Gastrocnemius medialis (tissue), 4 donors: ENCODE measurements around the gene DYNC2I2. TPM values are rescaled to one million over a fixed set of nuclear protein-coding genes. Genes with fewer than 3 reads are reported as not detected.

ENCODE experiments used
- ATAC-seq, 2 donors: fragments of 150-250 bp; one replicate each; pipeline ENCODE4 v1.9.1; 2016
- DNase-seq, 2 donors: peaks; one replicate each; pipeline ENCODE4 v3.0.0-alpha.2; 2019
- H3K27ac ChIP-seq, 4 donors: fragments of 200-600 bp; sonication (generic); 1 replicate in 1 of 4; 2 replicates in 3 of 4; pipeline ENCODE4 v1.5.1; 2016 to 2018; ENCODE audit warnings: mild to moderate bottlenecking in 2 of 4, moderate library complexity in 1 of 4
- H3K27me3 ChIP-seq, 3 donors: fragments of 200-600 bp; sonication (generic) in 2 of 3; 1 replicate in 1 of 3; 2 replicates in 2 of 3; pipeline versions ENCODE4 v1.5.1 to v1.6.0; 2016 to 2019; ENCODE audit warnings: mild to moderate bottlenecking in 1 of 3, moderate library complexity in 1 of 3
- H3K36me3 ChIP-seq, 2 donors: fragments of 200-600 bp; sonication (generic) in 1 of 2; one replicate each; pipeline ENCODE4 v1.5.1; 2017 to 2018
- H3K4me1 ChIP-seq, 2 donors: fragments of 200-600 bp; sonication (generic) in 1 of 2; one replicate each; pipeline ENCODE4 v1.5.1; 2016 to 2017; ENCODE audit warnings: mild to moderate bottlenecking in 2 of 2
- H3K4me3 ChIP-seq, 4 donors: fragments of 200-600 bp; sonication (generic) in 3 of 4; 1 replicate in 1 of 4; 2 replicates in 3 of 4; pipeline ENCODE4 v1.5.1; 2016 to 2019; ENCODE audit warnings: mild to moderate bottlenecking in 2 of 4
- H3K9me3 ChIP-seq, 3 donors: fragments of 200-600 bp; sonication (generic) in 2 of 3; 1 replicate in 1 of 3; 2 replicates in 2 of 3; pipeline ENCODE4 v1.5.1; 2016 to 2019
- POLR2A ChIP-seq, 2 donors: fragments of 450-650 bp; IDR thresholded peaks; one replicate each; pipeline ENCODE4 v1.6.1; 2017; ENCODE audit warnings: antibody characterized with exemption in 2 of 2, mild to moderate bottlenecking in 2 of 2, moderate library complexity in 2 of 2
- in situ Hi-C, 4 donors: fragments of 200-750 bp; cut with MboI; loops; one replicate each; pipeline versions ENCODE4 v1.15.0 to v1.8.0; 2017; ENCODE audit warnings: low sequenced_read_pairs in 4 of 4
- intact Hi-C: fragments of 100-400 bp; cut with DNase I; formaldehyde crosslinking; loops from one replicate; pipeline ENCODE4 v1.15.1; 2023; ENCODE audit warnings: low total_unique reads
- total RNA-seq, 4 donors: library from RNA; depleted of rRNA; stranded (reverse); fragments of >200 nt; gene quantifications; one replicate each; pipeline versions ENCODE4 v1.1.0 to v1.2.3, GENCODE V29; 2016
- TF ChIP-seq, protein P1 (sequence below), 5 experiments: fragments of 450-650 bp in 3 of 5; fragments of 200-600 bp in 2 of 5; sonication (generic) in 2 of 5; IDR thresholded peaks in 4 of 5; conservative IDR thresholded peaks in 1 of 5; 1 replicate in 4 of 5; 2 replicates in 1 of 5; pipeline ENCODE4 v1.5.1; 2016 to 2019; ENCODE audit warnings: antibody characterized with exemption in 5 of 5, mild to moderate bottlenecking in 3 of 5, moderate library complexity in 3 of 5

The DYNC2I2 gene
- total RNA-seq, 4 donors from 2014 or later: 11.4 to 29.1 (median 21.1) TPM

DNA sequence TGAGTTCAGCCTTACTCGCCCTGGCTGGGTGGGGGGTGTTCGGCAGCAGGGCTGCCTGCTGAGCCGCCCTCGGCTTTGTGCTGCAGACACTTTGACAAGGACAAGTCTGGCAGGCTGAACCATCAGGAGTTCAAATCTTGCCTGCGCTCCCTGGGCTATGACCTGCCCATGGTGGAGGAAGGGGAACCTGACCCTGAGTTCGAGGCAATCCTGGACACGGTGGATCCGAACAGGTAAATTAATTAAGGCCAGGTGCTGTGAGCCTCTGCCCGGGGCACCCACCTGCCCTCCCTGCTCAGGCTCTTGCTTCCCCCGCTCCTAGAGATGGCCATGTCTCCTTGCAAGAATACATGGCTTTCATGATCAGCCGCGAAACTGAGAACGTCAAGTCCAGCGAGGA lies 24.2 kb downstream of the DYNC2I2 start:
- no peaks in the 10 kb centered on the region for H3K27me3 ChIP-seq
- H3K36me3 ChIP-seq: peaks cover 0 to 53% of the 10 kb centered on the region in 2 donors
- in situ Hi-C loops (no loop called here), intact Hi-C loops (no loop called here)
- no peak overlapping the region for H3K27ac ChIP-seq
- DNase-seq (no peak), ATAC-seq (no peak)
- no peak for TF ChIP-seq POLR2A (IDR thresholded peaks at IDR 0.05)
- TF ChIP-seq, protein P1, sequence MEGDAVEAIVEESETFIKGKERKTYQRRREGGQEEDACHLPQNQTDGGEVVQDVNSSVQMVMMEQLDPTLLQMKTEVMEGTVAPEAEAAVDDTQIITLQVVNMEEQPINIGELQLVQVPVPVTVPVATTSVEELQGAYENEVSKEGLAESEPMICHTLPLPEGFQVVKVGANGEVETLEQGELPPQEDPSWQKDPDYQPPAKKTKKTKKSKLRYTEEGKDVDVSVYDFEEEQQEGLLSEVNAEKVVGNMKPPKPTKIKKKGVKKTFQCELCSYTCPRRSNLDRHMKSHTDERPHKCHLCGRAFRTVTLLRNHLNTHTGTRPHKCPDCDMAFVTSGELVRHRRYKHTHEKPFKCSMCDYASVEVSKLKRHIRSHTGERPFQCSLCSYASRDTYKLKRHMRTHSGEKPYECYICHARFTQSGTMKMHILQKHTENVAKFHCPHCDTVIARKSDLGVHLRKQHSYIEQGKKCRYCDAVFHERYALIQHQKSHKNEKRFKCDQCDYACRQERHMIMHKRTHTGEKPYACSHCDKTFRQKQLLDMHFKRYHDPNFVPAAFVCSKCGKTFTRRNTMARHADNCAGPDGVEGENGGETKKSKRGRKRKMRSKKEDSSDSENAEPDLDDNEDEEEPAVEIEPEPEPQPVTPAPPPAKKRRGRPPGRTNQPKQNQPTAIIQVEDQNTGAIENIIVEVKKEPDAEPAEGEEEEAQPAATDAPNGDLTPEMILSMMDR (IDR thresholded peaks at IDR 0.05 in 4 of 5, conservative IDR thresholded peaks at IDR 0.05 in 1 of 5): no peak
- no peak overlapping the region for H3K4me3 ChIP-seq
- H3K4me1 ChIP-seq: peaks cover 24 to 33% of the 10 kb centered on the region in 2 donors
- no peaks in the 10 kb centered on the region for H3K9me3 ChIP-seq

DNA sequence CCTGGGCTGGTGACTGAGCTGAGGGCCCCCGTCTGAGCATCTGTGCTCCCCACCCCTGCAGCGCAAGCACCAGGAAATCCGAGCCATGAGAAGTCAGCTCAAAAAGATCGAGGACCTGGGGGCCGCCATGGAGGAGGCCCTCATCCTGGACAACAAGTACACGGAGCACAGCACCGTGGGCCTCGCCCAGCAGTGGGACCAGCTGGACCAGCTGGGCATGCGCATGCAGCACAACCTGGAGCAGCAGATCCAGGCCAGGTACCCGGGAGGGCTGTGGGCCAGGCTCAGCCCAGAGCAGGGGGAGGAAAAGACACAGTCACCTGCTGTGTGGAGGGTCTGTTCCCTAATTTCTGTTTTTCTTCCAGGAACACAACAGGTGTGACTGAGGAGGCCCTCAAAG lies 24.6 kb downstream of the DYNC2I2 start:
- H3K27ac ChIP-seq: no peak overlapping the region
- no peak overlapping the region for H3K4me3 ChIP-seq
- ATAC-seq: no peak
- TF ChIP-seq, protein P1 (IDR thresholded peaks at IDR 0.05 in 4 of 5, conservative IDR thresholded peaks at IDR 0.05 in 1 of 5): no peak
- TF ChIP-seq POLR2A (IDR thresholded peaks at IDR 0.05): no peak
- in situ Hi-C loops: no loop called here
- peaks cover 28 to 35% of the 10 kb centered on the region in 2 donors for H3K4me1 ChIP-seq
- H3K9me3 ChIP-seq: no peaks in the 10 kb centered on the region
- no peak for DNase-seq
- H3K36me3 ChIP-seq: peaks cover 0 to 57% of the 10 kb centered on the region in 2 donors
- intact Hi-C loops: no loop called here
- no peaks in the 10 kb centered on the region for H3K27me3 ChIP-seq

DNA sequence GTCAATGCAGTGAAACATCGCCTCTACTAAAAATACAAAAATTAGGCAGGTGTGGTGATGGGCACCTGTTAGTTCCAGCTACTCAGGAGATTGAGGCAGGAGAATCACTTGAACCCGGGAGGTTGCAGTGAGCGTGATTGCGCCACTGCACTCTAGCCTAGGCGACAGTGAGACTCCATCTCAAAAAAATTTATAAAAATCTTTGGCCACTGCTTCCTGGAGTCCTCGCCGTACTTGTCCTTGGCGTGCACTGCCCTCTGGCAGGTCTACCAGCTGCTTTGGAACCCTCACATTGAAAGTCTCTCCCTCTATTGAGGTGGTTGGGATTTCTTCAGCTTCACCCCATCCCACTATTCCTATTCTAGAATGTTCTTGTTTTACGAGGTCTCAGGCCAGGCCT lies 25.0 kb downstream of the DYNC2I2 start:
- H3K36me3 ChIP-seq: peaks cover 0 to 59% of the 10 kb centered on the region in 2 donors
- H3K4me1 ChIP-seq: peaks cover 31 to 35% of the 10 kb centered on the region in 2 donors
- in situ Hi-C loops: no loop called here
- intact Hi-C loops: no loop called here
- no peak for ATAC-seq
- H3K4me3 ChIP-seq: no peak overlapping the region
- H3K27ac ChIP-seq: no peak overlapping the region
- no peaks in the 10 kb centered on the region for H3K27me3 ChIP-seq
- DNase-seq: no peak
- no peaks in the 10 kb centered on the region for H3K9me3 ChIP-seq
- no peak for TF ChIP-seq POLR2A (IDR thresholded peaks at IDR 0.05)
- TF ChIP-seq, protein P1 (IDR thresholded peaks at IDR 0.05 in 4 of 5, conservative IDR thresholded peaks at IDR 0.05 in 1 of 5): no peak

DNA sequence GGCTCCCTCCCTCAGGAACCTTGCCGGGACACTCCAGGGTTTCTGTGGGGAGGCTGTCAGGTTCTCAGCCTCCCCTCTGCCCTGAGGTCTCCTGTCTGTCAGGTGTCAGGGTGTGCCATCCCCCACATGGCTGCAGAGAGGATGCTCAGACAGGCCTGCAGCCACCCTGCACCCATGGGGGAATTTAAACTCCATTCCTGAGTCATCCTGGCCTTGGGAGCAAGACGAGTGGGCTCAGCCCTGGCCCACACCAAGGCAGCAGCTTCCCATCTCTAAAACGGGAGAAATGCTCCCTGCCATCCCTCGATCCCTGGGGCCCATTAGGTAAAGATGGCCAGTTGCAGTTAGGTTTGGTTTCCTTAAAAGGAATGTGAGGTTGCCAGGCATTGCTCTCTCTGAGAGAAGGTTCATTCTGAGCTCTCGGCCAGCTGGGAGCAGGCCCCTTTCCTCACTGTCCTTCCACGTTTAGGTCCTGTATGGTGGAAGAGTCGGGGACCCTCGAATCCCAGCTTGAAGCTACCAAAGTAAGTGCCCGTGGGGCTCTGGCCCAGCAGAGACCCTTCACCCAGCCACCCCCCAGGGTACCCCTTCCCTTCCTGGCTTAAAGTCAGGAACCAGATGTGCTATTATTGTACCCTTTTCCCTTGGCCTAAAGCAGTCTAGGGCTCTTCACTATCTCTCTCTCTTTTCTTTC lies 26.6 kb downstream of the DYNC2I2 start:
- ATAC-seq (no peak), DNase-seq (no peak)
- Histone ChIP-seq H3K4me1 (peaks cover 25% of the 10 kb centered on the region in 2 donors), H3K36me3 (peaks cover 0 to 75% of the 10 kb centered on the region in 2 donors), H3K27me3 (no peaks in the 10 kb centered on the region), H3K9me3 (no peaks in the 10 kb centered on the region), H3K4me3 (no peak overlapping the region), H3K27ac (no peak overlapping the region)
- intact Hi-C loops (no loop called here), in situ Hi-C loops (no loop called here)
- TF ChIP-seq, protein P1 (IDR thresholded peaks at IDR 0.05 in 4 of 5, conservative IDR thresholded peaks at IDR 0.05 in 1 of 5): no peak
- no peak for TF ChIP-seq POLR2A (IDR thresholded peaks at IDR 0.05)
